Ishikawa (cell line): Measurements from ENCODE around the gene CA10.

Experiments
- CEBPB ChIP-seq: IDR thresholded peaks from 2 replicates; pipeline ENCODE4 v1.6.1; 2012
- CREB1 ChIP-seq: IDR thresholded peaks from 2 replicates; pipeline ENCODE4 v1.6.1; 2012; ENCODE audit warnings: low read depth
- EGR1 ChIP-seq: IDR thresholded peaks from 2 replicates; pipeline ENCODE4 v1.6.1; 2012
- EP300 ChIP-seq: IDR thresholded peaks from 2 replicates; pipeline ENCODE4 v1.6.1; 2012; ENCODE audit warnings: borderline replicate concordance
- NFIC ChIP-seq: IDR thresholded peaks from 2 replicates; pipeline ENCODE4 v1.6.1; 2012
- RAD21 ChIP-seq: IDR thresholded peaks from 2 replicates; pipeline ENCODE4 v1.6.1; 2012; ENCODE audit warnings: low read depth
- TAF1 ChIP-seq: IDR thresholded peaks from 2 replicates; pipeline ENCODE4 v1.6.1; 2012; ENCODE audit warnings: low read depth, mild to moderate bottlenecking
- TCF12 ChIP-seq: IDR thresholded peaks from 2 replicates; pipeline ENCODE4 v1.6.1; 2012; ENCODE audit warnings: low read depth
- ZBTB7A ChIP-seq: IDR thresholded peaks from 2 replicates; pipeline ENCODE4 v1.6.1; 2012; ENCODE audit warnings: low read depth
- TF ChIP-seq, protein P1 (sequence below): IDR thresholded peaks from 2 replicates; pipeline ENCODE4 v1.6.1; 2012
- TF ChIP-seq, protein P2 (sequence below): IDR thresholded peaks from 2 replicates; pipeline ENCODE4 v1.6.1; 2012

DNA sequence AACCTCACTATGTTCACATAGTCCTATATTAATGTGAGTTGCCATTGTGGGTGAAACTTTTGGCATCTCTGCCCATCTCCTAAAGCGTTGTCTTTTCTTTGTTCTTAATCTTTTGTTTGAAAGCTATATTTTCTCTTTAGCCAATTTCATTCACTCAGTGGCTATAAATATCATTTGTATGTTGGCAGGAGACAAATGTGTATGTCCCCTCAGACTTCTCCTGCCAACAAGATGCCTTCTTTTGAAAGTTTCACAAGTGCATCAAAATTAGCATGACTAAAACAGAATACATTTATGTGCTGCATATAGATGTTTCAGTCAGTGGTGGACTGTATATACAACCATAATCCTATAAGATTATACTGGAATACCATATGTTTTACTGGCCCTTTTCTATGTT is 109.0 kb downstream of the CA10 start:
- TF ChIP-seq EP300 (no peak), TCF12 (no peak), TAF1 (no peak), RAD21 (no peak), CREB1 (no peak), CEBPB (no peak), EGR1 (no peak), NFIC (no peak), ZBTB7A (no peak)
- TF ChIP-seq, protein P1, sequence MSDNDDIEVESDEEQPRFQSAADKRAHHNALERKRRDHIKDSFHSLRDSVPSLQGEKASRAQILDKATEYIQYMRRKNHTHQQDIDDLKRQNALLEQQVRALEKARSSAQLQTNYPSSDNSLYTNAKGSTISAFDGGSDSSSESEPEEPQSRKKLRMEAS = no peak
- TF ChIP-seq, protein P2, sequence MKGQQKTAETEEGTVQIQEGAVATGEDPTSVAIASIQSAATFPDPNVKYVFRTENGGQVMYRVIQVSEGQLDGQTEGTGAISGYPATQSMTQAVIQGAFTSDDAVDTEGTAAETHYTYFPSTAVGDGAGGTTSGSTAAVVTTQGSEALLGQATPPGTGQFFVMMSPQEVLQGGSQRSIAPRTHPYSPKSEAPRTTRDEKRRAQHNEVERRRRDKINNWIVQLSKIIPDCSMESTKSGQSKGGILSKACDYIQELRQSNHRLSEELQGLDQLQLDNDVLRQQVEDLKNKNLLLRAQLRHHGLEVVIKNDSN = no peak
